Peyer's patch (tissue), 4 donors: ENCODE measurements around the gene PSMD13. TPM values are rescaled to one million over a fixed set of nuclear protein-coding genes. Genes with fewer than 3 reads are reported as not detected.

Experiments
- DNase-seq, 3 donors: peaks; one replicate each; pipeline ENCODE4 v3.0.0-alpha.2; 2017 to 2019
- H3K27ac ChIP-seq, 4 donors: fragments of 200-600 bp; sonication (generic); one replicate each; pipeline ENCODE4 v1.5.1; 2016 to 2019
- H3K27me3 ChIP-seq, 2 donors: fragments of 200-600 bp; sonication (generic); one replicate each; pipeline ENCODE4 v1.5.1; 2019
- H3K36me3 ChIP-seq, 3 donors: fragments of 200-600 bp; sonication (generic); one replicate each; pipeline ENCODE4 v1.5.1; 2016 to 2019
- H3K4me1 ChIP-seq, 4 donors: fragments of 200-600 bp; sonication (generic); one replicate each; pipeline ENCODE4 v1.5.1; 2016 to 2019
- H3K4me3 ChIP-seq, 4 donors: fragments of 200-600 bp; sonication (generic); 1 replicate in 3 of 4; 2 replicates in 1 of 4; pipeline ENCODE4 v1.5.1; 2016 to 2019; ENCODE audit warnings: mild to moderate bottlenecking in 1 of 4
- H3K9me3 ChIP-seq, 4 donors: fragments of 200-600 bp; sonication (generic); one replicate each; pipeline ENCODE4 v1.5.1; 2016 to 2019; ENCODE audit warnings: mild to moderate bottlenecking in 1 of 4
- CTCF ChIP-seq, 6 experiments: fragments of 450-650 bp in 4 of 6; fragments of 200-600 bp in 2 of 6; sonication (generic) in 1 of 6; IDR thresholded peaks; one replicate each; pipeline ENCODE4 v1.5.1; 2017 to 2019; ENCODE audit warnings: antibody characterized with exemption in 6 of 6, mild to moderate bottlenecking in 3 of 6, moderate library complexity in 1 of 6
- POLR2A ChIP-seq, 2 donors: fragments of 450-650 bp; IDR thresholded peaks; one replicate each; pipeline ENCODE4 v1.5.1; 2017; ENCODE audit warnings: antibody characterized with exemption in 2 of 2, mild to moderate bottlenecking in 2 of 2, moderate library complexity in 2 of 2
- total RNA-seq, 4 donors: library from RNA; depleted of rRNA; stranded (reverse); fragments of >200 nt; gene quantifications; one replicate each; pipeline ENCODE4 v1.1.0, GENCODE V29; 2016

Gene PSMD13
- total RNA-seq, 4 donors from 2014 or later = 74.5 to 125 (median 96.9) TPM

GRCh38 chr11:221539-221938, 15.2 kb upstream of the PSMD13 start:
- DNase-seq = peak in 1 of 3 donors; percentile 4
- peak overlapping the region in 1 of 4 donors; percentile 37 for H3K27ac ChIP-seq

GRCh38 chr11:221998-222789, 14.6 kb upstream of the PSMD13 start:
- DNase-seq = peak in 1 of 3 donors; percentile 43
- Histone ChIP-seq H3K4me1 (no peaks in the 10 kb centered on the region), H3K36me3 (peaks cover 0 to 13% (median 0%) of the 10 kb centered on the region in 3 donors), H3K9me3 (no peaks in the 10 kb centered on the region), H3K27ac (peak overlapping the region in 1 of 4 donors; percentile 31), H3K27me3 (no peaks in the 10 kb centered on the region), H3K4me3 (no peak overlapping the region)
- TF ChIP-seq POLR2A (IDR thresholded peaks at IDR 0.05) (no peak), CTCF (IDR thresholded peaks at IDR 0.05) (no peak)

More at GRCh38 chr11:221539-221938, 15.2 kb upstream of the PSMD13 start:
- no peaks in the 10 kb centered on the region for H3K9me3 ChIP-seq
- no peak for TF ChIP-seq POLR2A (IDR thresholded peaks at IDR 0.05)
- no peak for TF ChIP-seq CTCF (IDR thresholded peaks at IDR 0.05)
- no peak overlapping the region for H3K4me3 ChIP-seq
- no peaks in the 10 kb centered on the region for H3K27me3 ChIP-seq
- H3K36me3 ChIP-seq = peaks cover 0 to 15% (median 0%) of the 10 kb centered on the region in 3 donors
- H3K4me1 ChIP-seq = no peaks in the 10 kb centered on the region

- Histone ChIP-seq H3K9me3 (no peaks in the 10 kb centered on the region), H3K27ac (no peak overlapping the region), H3K36me3 (peaks cover 0 to 13% (median 0%) of the 10 kb centered on the region in 3 donors), H3K4me1 (no peaks in the 10 kb centered on the region), H3K4me3 (no peak overlapping the region), H3K27me3 (no peaks in the 10 kb centered on the region)
- TF ChIP-seq POLR2A (IDR thresholded peaks at IDR 0.05) (no peak), CTCF (IDR thresholded peaks at IDR 0.05) (no peak)
- DNase-seq = peak in 1 of 3 donors; percentile 28
Observed at GRCh38 chr11:223026-223789, 13.6 kb upstream of the PSMD13 start.

- Histone ChIP-seq H3K4me3 (no peak overlapping the region), H3K36me3 (peaks cover 0 to 13% (median 0%) of the 10 kb centered on the region in 3 donors), H3K4me1 (no peaks in the 10 kb centered on the region), H3K9me3 (no peaks in the 10 kb centered on the region), H3K27ac (no peak overlapping the region), H3K27me3 (no peaks in the 10 kb centered on the region)
- TF ChIP-seq POLR2A (IDR thresholded peaks at IDR 0.05) = no peak
- no peak for TF ChIP-seq CTCF (IDR thresholded peaks at IDR 0.05)
- DNase-seq = peak in 1 of 3 donors; percentile 18
Observed at GRCh38 chr11:223884-224283, 12.9 kb upstream of the PSMD13 start.

GRCh38 chr11:224424-224823, 12.4 kb upstream of the PSMD13 start:
- H3K4me3 ChIP-seq = no peak overlapping the region

More at GRCh38 chr11:224424-224823, 12.4 kb upstream of the PSMD13 start:
- H3K36me3 ChIP-seq = peaks cover 0 to 13% (median 0%) of the 10 kb centered on the region in 3 donors
- DNase-seq = peak in 1 of 3 donors; percentile 11
- H3K27ac ChIP-seq = no peak overlapping the region
- no peaks in the 10 kb centered on the region for H3K4me1 ChIP-seq
- H3K27me3 ChIP-seq = no peaks in the 10 kb centered on the region
- no peak for TF ChIP-seq CTCF (IDR thresholded peaks at IDR 0.05)
- TF ChIP-seq POLR2A (IDR thresholded peaks at IDR 0.05) = no peak
- H3K9me3 ChIP-seq = no peaks in the 10 kb centered on the region
